Adrenal gland (tissue), 5 donors: ENCODE results near the gene LPP.

Source experiments
- CTCF ChIP-seq, 6 experiments: fragments of 450-650 bp in 4 of 6; fragments of 200-600 bp in 2 of 6; sonication (generic) in 1 of 6; IDR thresholded peaks; 1 replicate in 5 of 6; 2 replicates in 1 of 6; pipeline versions ENCODE4 v1.5.1 to v1.8.0; 2016 to 2021; ENCODE audit warnings: antibody characterized with exemption in 6 of 6, mild to moderate bottlenecking in 2 of 6, moderate library complexity in 1 of 6
- POLR2A ChIP-seq, 2 donors: fragments of 450-650 bp; IDR thresholded peaks; one replicate each; pipeline ENCODE4 v1.6.1; 2017; ENCODE audit warnings: antibody characterized with exemption in 2 of 2, mild to moderate bottlenecking in 2 of 2, moderate library complexity in 1 of 2
- donor health status: DM: no; HTN: no; CAD: no.

- TF ChIP-seq CTCF (IDR thresholded peaks at IDR 0.05) (no peak), POLR2A (IDR thresholded peaks at IDR 0.05) (no peak)
Measured at GRCh38 chr3:188319569-188319968, 165.6 kb downstream of the LPP start.
